HG03457 (cell line): ENCODE data around the gene GLI2.

Source experiments
- ATAC-seq: cut with Tn5 transposase; IDR thresholded peaks from one replicate; pipeline ENCODE4 v1.9.1; 2021; ENCODE audit warnings: moderate number of reproducible peaks; ENCODE audit not compliant: unreplicated experiment

Gene GLI2

GRCh38 chr2:120768112-120769048 is 32.7 kb downstream of the GLI2 start:
- no peak for ATAC-seq

GRCh38 chr2:120769076-120769786 is 33.6 kb downstream of the GLI2 start:
- no peak for ATAC-seq

- no peak for ATAC-seq
These were observed 34.1 kb downstream of the GLI2 start for GRCh38 chr2:120769787-120770120.

GRCh38 chr2:120770176-120770575 is 34.5 kb downstream of the GLI2 start:
- ATAC-seq, result no peak

- no peak for ATAC-seq
These were observed 35.0 kb downstream of the GLI2 start for GRCh38 chr2:120770641-120771040.

GRCh38 chr2:120771111-120771780 is 35.6 kb downstream of the GLI2 start:
- no peak for ATAC-seq

- no peak for ATAC-seq
These were observed 36.1 kb downstream of the GLI2 start for GRCh38 chr2:120771781-120772208.

- ATAC-seq, result no peak
These were observed 36.6 kb downstream of the GLI2 start for GRCh38 chr2:120772261-120772660.

- no peak for ATAC-seq
These were observed 37.6 kb downstream of the GLI2 start for GRCh38 chr2:120773186-120773800.

- no peak for ATAC-seq
These were observed 39.0 kb downstream of the GLI2 start for GRCh38 chr2:120774557-120775160.

- no peak for ATAC-seq
These were observed 39.5 kb downstream of the GLI2 start for GRCh38 chr2:120775194-120775593.

- ATAC-seq, result no peak
These were observed 40.3 kb downstream of the GLI2 start for GRCh38 chr2:120775801-120776589.

- ATAC-seq, result no peak
These were observed 41.0 kb downstream of the GLI2 start for GRCh38 chr2:120776649-120777048.

- no peak for ATAC-seq
These were observed 41.6 kb downstream of the GLI2 start for GRCh38 chr2:120777170-120777751.

GRCh38 chr2:120777787-120778186 is 42.1 kb downstream of the GLI2 start:
- no peak for ATAC-seq

- ATAC-seq, result no peak
These were observed 42.6 kb downstream of the GLI2 start for GRCh38 chr2:120778244-120778643.

GRCh38 chr2:120779781-120780283 is 44.2 kb downstream of the GLI2 start:
- no peak for ATAC-seq

GRCh38 chr2:120780402-120780801 is 44.7 kb downstream of the GLI2 start:
- no peak for ATAC-seq

GRCh38 chr2:120783371-120783791 is 47.7 kb downstream of the GLI2 start:
- ATAC-seq, result no peak
